GM18505 (cell line): ENCODE measurements around the gene CCDC106.

Experiments used
- ATAC-seq: cut with Tn5 transposase; IDR thresholded peaks from one replicate; pipeline ENCODE4 v1.9.1; 2021; ENCODE audit not compliant: unreplicated experiment
- POLR2A ChIP-seq: IDR thresholded peaks from 4 replicates; pipeline ENCODE4 v1.6.1; 2011; ENCODE audit warnings: borderline replicate concordance; ENCODE audit not compliant: insufficient read depth, insufficient read length; ENCODE audit errors: extremely low read depth

The CCDC106 gene

DNA sequence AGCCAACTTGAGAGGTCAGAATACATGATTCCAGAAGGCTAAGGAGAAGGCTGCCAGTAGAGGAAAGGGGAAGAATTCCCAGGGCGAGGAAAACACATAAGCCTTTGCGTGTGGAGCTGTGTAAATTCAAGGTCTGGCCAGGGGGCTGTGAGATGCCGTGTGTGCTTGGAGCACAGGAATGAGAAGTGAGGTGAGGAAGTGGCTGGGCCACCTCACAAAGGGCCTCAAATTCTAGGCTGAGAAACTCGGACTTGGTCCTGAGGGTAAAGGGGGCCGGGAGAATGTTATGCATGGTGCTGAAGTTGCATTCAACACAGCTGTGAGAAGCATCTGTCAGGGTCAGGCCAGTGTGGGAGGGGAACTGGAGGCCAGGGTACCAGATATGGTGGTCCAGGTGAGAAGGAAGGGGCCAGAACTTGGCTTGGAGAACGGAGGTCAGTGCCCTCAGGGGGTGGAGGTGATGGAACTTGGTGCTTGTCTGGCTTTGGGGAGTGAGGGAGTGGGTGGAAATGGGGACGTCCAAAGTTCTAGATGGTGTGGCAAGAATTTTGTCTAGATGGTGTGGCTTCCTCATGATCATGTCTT is 12.1 kb upstream of the CCDC106 start:
- ATAC-seq, result no peak
- TF ChIP-seq POLR2A, result no peak

DNA sequence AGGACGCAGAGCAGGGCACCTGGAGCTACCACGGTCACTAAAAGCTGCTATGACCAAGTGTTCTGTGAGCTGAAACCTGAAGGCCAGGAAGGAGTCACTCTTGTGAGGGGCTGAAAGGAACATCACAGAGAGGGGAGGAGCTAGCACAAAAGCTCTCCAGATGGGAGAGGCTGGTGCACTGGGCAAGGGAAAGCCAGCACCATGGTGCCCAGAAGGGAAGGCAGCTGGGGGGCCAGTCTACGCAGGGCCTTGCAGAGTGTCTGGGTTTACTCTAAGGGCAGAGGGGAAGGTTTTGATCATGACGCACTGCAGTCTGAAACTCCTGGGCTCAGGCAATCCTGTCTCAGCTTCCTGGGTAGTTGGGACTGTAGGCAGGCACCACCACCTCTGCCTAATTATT is 11.3 kb upstream of the CCDC106 start:
- no peak for TF ChIP-seq POLR2A
- ATAC-seq, result no peak

DNA sequence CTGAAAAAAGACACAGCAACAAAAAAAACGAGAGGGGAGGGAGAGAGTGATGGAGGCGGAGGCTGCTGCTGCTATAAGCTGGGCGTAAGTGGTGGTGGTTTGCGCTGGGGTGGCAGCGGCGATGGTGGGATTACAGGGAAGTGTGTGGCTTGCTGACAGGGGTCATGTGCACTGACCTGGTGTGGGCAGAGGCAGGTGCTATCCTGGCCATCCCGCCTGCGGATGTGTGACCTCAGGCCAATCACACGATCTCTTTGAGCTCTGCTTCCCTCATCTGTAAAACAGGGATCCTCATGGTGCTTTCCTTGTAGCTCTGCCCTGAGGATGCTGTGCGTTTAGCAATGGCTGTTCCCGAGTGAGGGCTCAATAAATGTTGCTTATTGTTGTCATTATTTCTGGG is 10.5 kb upstream of the CCDC106 start:
- no peak for ATAC-seq

DNA sequence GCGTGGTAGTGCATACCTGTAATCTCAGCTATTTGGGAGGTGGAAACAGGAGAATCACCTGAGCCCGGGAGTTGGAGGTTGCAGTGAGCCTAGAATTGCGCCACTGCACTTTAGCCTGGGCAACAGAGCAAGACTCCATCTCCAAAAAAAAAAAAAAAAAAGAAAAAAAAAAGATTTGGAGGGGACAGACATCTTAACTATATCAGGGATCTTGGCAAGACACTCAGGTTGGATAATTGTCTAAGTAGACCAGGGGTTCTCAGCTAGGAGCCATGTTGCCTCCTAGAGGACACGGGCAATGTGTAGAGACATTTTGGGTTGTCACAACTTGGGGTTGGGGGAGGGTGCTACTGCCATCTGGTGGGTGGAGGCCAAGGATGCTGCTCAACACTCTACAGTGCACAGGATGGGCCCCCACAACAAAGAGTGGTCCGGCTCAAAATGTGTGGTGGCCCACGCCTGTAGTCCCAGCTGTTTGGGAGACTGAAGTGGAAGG is 9.1 kb upstream of the CCDC106 start:
- peak; percentile 30 for TF ChIP-seq POLR2A
- ATAC-seq, result no peak

More for the DNA sequence above, 10.5 kb upstream of the CCDC106 start:
- no peak for TF ChIP-seq POLR2A

DNA sequence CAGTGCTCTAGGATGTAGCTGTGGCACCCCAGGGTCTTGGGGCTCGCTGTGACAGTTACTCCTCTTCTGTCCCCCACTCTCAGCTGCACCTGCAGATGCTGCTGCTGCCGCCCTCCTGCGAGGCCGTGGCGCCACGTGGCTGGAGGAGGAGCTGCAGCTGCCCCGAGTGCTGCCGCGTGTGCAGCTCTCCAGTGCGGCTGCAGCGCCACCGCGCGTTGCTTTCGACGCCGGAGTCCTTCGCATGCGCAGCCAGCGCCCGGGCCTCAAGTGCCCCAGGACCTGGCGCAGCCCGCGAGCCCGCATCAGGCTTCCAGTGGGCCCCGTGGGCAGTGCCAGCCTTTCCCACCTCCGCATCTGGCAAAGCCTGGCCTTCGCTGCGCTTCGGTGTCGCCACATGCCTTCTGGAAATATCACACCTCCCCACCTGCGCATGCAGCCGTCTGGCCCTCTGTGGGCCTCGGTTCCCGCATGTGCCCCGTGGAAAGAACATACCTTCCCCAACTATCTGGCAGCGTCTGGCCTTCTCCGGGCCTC is 7.9 kb upstream of the CCDC106 start:
- TF ChIP-seq POLR2A, result peak; percentile 44
- ATAC-seq, result no peak

DNA sequence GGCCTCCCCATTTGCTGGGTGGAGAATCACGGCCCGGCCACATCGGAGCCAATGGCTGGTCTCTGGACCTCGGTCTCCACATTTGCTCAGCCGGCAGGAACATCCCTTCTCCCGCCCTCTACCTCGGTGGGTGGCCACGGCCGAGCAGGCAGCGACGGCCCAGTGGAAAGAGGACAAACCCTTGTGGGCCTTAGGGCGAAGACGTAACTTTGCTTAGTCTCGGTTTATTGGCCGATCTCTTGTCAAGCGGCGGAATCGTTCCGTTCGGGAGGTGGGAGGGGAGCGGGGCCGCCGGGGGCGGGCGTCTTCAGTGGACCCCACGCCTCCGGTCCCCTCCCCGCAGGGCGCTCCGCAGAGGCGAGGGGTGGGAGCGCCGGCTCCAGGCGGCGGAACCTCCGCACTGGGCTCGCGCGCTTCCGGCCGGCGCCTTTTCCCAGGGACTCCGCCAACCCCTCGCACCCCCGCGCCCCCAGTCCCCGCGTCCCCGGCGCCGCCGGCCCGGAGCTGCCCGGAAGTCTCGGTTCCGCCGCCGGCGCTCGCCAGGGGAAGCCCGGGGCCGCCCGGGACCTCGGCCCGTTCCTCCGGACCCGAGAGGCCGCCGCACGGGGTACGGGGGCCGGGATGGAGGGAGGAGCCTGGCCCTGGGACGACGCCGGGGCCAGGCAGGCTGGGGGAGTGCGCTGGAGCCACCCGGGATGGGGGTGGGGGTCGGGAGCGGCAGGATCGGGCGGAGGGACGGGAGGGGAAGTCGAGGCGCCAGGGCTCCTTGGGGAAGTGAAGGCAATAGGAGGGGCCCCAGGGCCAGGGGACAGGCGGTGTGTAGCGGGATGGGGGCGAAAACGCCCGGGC is 7.2 kb upstream of the CCDC106 start, which contains the start of gene ZNF580:
Gene ZNF580 (plus strand): TSS at position 426 of the 849 bp plus-strand sequence. CDS start 1,507 bp downstream, outside the sequence.
- no peak for ATAC-seq
- TF ChIP-seq POLR2A, result peak; percentile 20

DNA sequence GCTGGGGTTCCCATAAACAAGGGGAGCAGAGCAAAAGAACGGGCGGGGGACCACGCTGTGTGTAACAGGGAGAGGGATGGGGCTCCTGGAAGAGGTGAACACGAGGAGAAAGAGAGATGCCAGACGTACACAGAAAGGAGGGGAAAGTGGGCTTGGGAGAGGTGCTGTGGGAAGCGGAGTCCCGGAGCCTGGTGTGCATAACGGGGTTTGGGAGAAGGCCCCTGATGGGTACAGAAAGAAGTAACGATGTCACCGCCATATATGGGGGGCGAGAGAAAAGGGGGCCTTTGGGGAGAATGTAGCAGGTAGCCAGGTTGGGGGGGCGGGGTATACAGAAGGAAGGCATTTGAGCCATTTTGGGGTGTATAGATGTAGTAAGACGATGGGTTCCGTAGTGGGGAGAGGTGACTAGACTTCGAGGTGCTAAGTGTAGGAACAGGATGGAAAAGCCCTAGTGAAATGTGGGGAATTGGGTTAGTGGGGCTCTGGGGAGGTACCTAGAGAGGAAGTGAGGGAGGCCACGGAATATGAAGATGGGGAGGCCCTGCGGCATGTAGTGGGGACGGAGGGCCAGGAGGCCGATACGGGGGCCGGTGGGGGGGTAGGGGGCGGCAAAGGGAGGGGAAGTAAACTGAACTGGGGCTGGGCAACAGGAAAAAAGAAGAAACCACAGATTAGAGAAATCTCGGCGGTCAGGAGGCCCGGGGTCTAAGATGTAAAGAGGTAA is 6.4 kb upstream of the CCDC106 start:
- no peak for ATAC-seq
- TF ChIP-seq POLR2A, result no peak

DNA sequence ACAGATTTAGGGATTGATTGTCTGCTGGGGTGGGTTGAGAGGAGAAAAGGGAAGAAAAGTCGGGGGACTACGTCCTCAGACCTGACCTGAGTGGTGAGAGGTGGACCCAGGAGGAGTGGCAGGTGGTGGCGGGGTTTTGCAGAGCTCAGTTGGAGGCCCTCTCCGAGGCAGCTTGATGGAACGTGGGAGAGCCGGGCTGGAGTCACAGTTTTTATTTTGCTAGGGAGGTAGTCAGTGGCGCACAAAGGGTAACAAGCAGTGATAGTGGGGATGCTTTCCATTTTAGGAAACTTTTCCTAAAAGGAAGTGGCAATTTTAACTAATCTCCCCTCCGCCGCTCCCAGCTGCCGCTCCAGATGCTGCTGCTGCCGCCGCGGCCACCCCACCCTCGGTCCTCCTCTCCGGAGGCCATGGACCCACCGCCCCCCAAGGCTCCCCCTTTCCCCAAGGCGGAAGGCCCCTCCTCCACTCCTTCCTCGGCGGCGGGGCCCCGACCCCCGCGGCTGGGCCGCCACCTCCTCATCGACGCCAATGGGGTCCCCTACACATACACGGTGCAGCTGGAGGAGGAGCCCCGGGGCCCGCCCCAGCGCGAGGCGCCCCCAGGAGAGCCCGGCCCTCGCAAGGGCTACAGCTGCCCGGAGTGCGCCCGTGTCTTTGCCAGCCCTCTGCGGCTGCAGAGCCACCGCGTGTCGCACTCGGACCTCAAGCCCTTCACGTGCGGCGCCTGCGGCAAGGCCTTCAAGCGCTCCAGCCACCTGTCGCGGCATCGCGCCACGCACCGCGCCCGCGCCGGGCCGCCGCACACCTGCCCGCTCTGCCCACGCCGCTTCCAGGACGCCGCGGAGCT is 5.6 kb upstream of the CCDC106 start:
- ATAC-seq, result no peak
- peak; percentile 21 for TF ChIP-seq POLR2A

DNA sequence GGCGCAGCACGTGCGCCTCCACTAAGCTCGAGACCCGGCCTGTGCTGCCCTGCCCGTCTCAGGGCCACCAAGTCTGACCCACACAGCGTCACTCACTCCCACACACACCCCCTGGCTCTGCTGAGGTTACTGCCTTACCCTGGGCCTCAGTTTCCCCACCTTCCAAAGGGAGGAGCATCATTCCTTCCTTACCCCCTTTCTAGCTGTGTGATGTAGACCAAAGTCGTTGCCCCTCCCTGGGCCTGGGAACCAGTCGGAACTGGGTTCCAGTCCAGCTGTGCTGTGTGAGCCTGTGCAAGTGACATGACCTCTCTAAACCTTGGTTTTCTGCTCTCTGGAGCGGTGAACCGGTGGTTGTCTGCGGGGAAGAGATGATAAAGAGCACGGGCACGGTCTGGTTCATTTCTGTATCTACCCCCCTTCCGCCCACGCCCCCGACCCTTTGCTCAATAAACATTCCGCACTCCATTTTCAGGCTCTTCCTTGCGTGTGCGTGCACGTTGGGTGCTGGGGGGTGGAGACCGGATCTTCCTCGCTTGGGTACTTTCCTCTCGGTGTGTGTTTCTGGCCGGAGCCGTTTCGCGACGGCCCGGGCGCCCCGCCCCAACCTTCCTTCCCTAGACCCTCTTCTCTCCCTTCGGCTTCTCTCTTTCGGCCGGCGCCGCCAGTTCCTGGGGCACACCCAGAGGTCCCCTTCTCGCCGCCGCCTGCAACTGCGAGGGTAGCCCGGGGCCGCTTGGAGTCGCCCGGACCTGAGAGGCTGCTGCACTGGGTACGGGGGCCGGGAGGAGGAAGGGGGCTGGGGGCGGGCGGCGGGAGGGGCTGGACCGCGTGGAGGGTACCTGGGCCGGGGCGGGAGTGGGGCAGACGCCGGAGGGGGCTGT is 4.8 kb upstream of the CCDC106 start, which contains the start of gene ZNF581:
Gene ZNF581 (plus strand): TSS at position 647 of the 884 bp plus-strand sequence. CDS start 923 bp downstream, outside the sequence.
- no peak for ATAC-seq
- TF ChIP-seq POLR2A, result peak; percentile 61

DNA sequence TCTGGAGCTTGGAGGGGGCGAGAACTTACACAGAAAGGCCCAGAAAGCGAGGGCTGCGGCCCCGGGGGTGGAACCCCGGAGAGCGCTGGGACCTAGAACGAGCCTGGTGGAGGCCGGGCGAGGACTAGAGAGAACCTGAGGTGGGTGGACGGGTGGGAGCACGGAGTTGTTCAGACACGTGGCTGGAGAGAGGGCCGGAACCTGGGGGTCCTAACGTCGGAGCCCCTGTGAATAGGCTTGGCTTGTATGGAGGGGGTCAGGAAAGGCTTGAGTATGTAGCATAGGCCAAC is 4.2 kb upstream of the CCDC106 start:
- ATAC-seq, result no peak
- TF ChIP-seq POLR2A, result no peak

DNA sequence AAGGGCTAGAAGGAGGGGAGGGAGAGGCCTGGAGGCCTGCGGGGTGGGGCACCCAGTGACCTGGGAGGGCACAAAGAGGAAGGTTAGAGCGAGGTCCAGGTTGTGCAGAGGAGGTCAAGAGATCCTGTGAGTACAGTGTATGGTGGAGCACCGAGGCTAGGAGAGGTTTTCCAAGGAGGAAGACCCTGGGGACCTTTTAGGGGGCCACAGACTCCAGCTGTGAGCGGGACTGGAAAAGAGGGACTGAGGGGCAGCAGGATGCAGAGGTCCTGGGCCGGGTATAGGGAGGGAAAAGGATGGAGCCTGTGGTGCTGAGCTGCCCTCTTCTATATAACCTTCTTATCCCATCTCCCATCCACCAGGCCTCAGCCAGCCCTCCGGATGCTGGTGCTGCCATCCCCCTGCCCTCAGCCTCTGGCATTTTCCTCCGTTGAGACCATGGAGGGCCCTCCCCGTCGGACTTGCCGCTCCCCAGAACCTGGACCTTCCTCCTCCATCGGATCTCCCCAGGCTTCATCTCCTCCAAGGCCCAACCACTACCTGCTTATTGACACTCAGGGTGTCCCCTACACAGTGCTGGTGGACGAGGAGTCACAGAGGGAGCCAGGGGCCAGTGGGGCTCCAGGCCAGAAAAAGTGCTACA is 3.7 kb upstream of the CCDC106 start:
- TF ChIP-seq POLR2A, result no peak
- ATAC-seq, result no peak
